KMS-11 (cell line): ENCODE data around the gene KANK3.
A peak's percentile ranks its signal among the peaks of the same experiment; 100 is the strongest.
"Not testable (repeated sequence)": the region's sequence is repeated elsewhere in the genome, so short reads cannot be mapped to it uniquely, and the experiment has no call there.

Experiments
- H2AFZ ChIP-seq: fragments of 200-600 bp; sonication (generic); 2 replicates; pipeline ENCODE4 v1.6.1; 2016; ENCODE audit warnings: antibody characterized with exemption, mixed run types, low read depth
- H3K27ac ChIP-seq: fragments of 200-600 bp; sonication (generic); 2 replicates; pipeline ENCODE4 v1.6.1; 2016; ENCODE audit warnings: mild to moderate bottlenecking, mixed run types
- H3K27me3 ChIP-seq: fragments of 200-600 bp; sonication (generic); 2 replicates; pipeline ENCODE4 v1.6.1; 2017; ENCODE audit warnings: mild to moderate bottlenecking, low read depth, mixed run types, moderate library complexity; ENCODE audit not compliant: insufficient read depth
- H3K36me3 ChIP-seq: fragments of 200-600 bp; sonication (generic); 2 replicates; pipeline ENCODE4 v1.6.1; 2017; ENCODE audit warnings: mild to moderate bottlenecking, mixed run types; ENCODE audit not compliant: insufficient read depth
- H3K4me1 ChIP-seq: fragments of 200-600 bp; sonication (generic); 2 replicates; pipeline ENCODE4 v1.6.1; 2016; ENCODE audit warnings: mild to moderate bottlenecking, low read depth, mixed run types; ENCODE audit not compliant: poor library complexity, severe bottlenecking
- H3K4me2 ChIP-seq: fragments of 200-600 bp; sonication (generic); 2 replicates; pipeline ENCODE4 v1.7.0; 2016; ENCODE audit warnings: mild to moderate bottlenecking, mixed run types
- H3K4me3 ChIP-seq: fragments of 200-600 bp; sonication (generic); IDR thresholded peaks from 2 replicates; pipeline ENCODE4 v1.6.1; 2017; ENCODE audit warnings: low read depth, low read length, mixed read lengths; ENCODE audit not compliant: insufficient read depth
- H3K79me2 ChIP-seq: fragments of 200-600 bp; sonication (generic); 2 replicates; pipeline ENCODE4 v1.6.1; 2016; ENCODE audit warnings: low read depth, mixed run types; ENCODE audit not compliant: insufficient read depth
- H3K9ac ChIP-seq: fragments of 200-600 bp; sonication (generic); 2 replicates; pipeline ENCODE4 v1.6.1; 2016; ENCODE audit warnings: mild to moderate bottlenecking, mixed run types
- H4K20me1 ChIP-seq: fragments of 200-600 bp; sonication (generic); 2 replicates; pipeline ENCODE4 v1.6.1; 2016; ENCODE audit warnings: mild to moderate bottlenecking, mixed run types; ENCODE audit not compliant: insufficient read depth
- TF ChIP-seq, protein P1 (sequence below): fragments of 200-600 bp; sonication (generic); conservative IDR thresholded peaks from 2 replicates; pipeline ENCODE4 v1.6.1; 2017; ENCODE audit warnings: low read depth, mild to moderate bottlenecking, antibody characterized with exemption, low read length, moderate library complexity, mixed read lengths

The KANK3 gene

DNA sequence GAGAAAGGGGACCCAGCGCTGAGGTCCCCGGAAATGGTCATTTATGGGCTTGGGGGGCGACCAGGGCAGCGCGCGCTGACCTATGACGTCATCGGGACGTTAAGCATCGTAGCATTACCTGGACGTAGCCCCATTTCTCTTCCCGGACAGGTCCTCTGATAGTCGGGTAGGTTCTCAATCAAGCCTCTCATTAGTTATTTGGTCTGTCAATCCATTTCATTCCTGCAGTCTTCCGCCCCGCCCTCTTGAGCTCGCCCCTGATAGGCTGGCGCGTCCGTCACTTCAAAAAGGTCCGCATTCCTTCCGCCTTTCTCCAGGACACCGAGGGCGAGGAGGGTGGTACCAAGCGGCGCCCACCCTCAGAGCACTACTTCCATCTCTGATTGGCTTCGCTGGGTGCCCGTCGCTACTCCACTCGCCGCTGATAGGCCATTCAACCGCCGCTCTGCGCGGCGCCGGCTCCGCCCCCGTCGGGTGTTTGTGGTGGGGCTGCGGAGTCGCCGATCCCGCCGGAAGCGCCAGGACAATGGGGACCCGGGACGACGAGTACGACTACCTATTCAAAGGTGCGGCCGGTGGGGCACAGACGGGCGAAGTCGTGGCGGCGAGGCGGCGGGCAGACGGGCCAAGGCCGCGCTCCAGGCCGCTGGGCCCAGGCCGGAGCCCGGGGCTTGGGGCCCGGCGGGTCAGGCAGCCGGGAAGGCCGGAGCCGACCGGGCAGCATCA is 47.0 kb upstream of the KANK3 start, which contains the start of gene RAB11B:
Gene RAB11B (plus strand): TSS at position 470 of the 726 bp plus-strand sequence. CDS start 57 bp downstream, at position 527.
- Histone ChIP-seq H3K36me3 (no peaks in the 10 kb centered on the region), H3K79me2 (peaks cover 11% of the 10 kb centered on the region; the same call in 1 of the 2 replicates), H3K4me1 (peaks cover 12% of the 10 kb centered on the region), H3K9ac (peak within 1 kb of the TSS; percentile 91), H3K27me3 (no peaks in the 10 kb centered on the region), H2AFZ (peak within 1 kb of the TSS; percentile 91), H3K4me2 (peak within 1 kb of the TSS; percentile 68), H4K20me1 (no peaks in the 10 kb centered on the region), H3K27ac (peak within 1 kb of the TSS; percentile 94), H3K4me3 (no peak within 1 kb of the TSS)
- TF ChIP-seq, protein P1, sequence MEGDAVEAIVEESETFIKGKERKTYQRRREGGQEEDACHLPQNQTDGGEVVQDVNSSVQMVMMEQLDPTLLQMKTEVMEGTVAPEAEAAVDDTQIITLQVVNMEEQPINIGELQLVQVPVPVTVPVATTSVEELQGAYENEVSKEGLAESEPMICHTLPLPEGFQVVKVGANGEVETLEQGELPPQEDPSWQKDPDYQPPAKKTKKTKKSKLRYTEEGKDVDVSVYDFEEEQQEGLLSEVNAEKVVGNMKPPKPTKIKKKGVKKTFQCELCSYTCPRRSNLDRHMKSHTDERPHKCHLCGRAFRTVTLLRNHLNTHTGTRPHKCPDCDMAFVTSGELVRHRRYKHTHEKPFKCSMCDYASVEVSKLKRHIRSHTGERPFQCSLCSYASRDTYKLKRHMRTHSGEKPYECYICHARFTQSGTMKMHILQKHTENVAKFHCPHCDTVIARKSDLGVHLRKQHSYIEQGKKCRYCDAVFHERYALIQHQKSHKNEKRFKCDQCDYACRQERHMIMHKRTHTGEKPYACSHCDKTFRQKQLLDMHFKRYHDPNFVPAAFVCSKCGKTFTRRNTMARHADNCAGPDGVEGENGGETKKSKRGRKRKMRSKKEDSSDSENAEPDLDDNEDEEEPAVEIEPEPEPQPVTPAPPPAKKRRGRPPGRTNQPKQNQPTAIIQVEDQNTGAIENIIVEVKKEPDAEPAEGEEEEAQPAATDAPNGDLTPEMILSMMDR = no peak

DNA sequence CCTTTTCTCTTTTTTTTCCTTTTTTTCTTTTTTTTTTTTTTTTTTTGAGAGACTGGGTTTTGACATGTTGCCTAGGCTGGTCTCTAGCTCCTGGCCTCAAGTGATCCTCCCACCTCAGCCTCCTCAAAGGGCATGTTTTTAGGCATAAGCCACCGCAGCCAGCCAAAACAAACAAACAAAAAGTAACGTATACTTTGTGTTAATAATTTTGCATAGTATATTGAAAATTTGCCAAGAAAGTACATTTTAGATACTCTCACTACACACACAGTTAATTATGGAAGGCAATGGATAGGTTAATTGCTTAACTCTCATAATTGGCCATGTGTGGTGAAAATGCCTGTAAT is 45.5 kb upstream of the KANK3 start:
- no peak overlapping the region for H3K27ac ChIP-seq
- no peak overlapping the region for H2AFZ ChIP-seq
- no peaks in the 10 kb centered on the region for H3K36me3 ChIP-seq
- H3K4me1 ChIP-seq = peaks cover 12% of the 10 kb centered on the region
- H3K9ac ChIP-seq = no peak overlapping the region
- no peaks in the 10 kb centered on the region for H4K20me1 ChIP-seq
- peaks cover 11% of the 10 kb centered on the region; the same call in 1 of the 2 replicates for H3K79me2 ChIP-seq
- H3K4me2 ChIP-seq = no peak overlapping the region
- no peaks in the 10 kb centered on the region for H3K27me3 ChIP-seq
- TF ChIP-seq, protein P1 = no peak
- no peak overlapping the region for H3K4me3 ChIP-seq

DNA sequence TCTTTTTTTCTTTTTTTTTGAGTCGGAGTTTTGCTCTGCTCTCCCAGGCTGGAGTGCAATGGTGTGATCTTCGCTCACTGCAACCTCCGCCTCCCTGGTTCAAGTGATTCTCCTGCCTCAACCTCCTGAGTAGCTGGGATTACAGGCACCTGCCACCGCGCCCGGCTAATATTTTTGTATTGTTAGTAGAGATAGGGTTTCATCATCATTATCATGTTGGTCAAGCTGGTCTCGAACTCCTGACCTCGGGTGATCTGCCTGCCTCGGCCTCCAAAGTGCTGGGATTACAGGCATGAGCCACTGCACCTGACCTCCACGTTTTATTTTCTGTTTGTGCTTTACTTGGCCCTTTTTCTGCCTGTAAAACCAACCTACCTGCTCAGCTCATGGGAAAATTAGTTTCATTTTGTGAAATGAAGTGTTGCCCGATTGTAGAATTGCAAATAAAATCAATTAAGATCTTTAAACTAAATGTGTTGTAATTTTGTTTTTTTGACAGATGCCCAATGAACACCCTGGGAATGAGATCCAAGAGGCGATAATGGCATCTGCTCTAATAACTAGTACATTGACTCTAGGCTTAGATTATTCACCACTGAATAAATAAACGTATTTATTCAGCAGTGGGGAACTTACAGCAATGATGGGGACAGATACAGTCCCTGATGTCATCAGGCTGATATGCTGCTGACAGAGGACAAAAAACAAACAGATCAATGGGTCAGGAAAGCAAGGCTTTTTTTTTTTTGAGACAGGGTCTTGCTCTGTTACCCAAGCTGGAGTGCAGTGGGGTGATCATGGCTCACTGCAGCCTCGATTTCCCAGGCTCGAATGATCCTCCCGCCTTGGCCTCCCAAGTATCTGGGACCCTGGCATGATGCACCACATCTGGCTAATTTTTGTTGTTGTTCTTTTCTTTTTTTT is 44.9 kb upstream of the KANK3 start:
- Histone ChIP-seq H3K27ac (no peak overlapping the region), H3K4me1 (peaks cover 12% of the 10 kb centered on the region), H3K9ac (no peak overlapping the region), H3K4me3 (no peak overlapping the region), H3K4me2 (no peak overlapping the region), H2AFZ (no peak overlapping the region), H3K36me3 (no peaks in the 10 kb centered on the region), H3K79me2 (peaks cover 8% of the 10 kb centered on the region; the same call in 1 of the 2 replicates), H3K27me3 (no peaks in the 10 kb centered on the region), H4K20me1 (no peaks in the 10 kb centered on the region)
- TF ChIP-seq, protein P1 = no peak

DNA sequence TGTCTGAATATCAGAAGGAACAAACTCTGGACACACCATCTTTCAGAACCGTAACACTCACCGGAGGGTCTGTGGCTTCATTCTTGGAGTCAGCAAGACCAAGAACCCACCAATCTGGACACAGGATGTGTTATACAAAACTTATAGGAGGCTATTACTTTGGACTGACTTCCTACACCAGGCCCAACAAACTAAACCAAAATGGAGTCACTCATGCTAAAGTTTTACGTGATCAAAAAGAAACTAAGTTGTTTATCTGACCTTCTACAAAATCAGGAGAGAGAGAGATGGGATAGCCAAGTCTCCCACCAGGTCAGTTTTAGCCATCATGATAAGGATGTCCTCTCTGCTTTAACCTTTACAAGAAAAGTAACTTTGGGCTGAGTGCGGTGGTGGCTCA is 43.9 kb upstream of the KANK3 start:
- Histone ChIP-seq H3K27me3 (no peaks in the 10 kb centered on the region), H3K27ac (no peak overlapping the region), H3K4me1 (peaks cover 12% of the 10 kb centered on the region), H4K20me1 (no peaks in the 10 kb centered on the region), H3K4me3 (no peak overlapping the region), H2AFZ (no peak overlapping the region), H3K9ac (no peak overlapping the region), H3K4me2 (no peak overlapping the region), H3K36me3 (no peaks in the 10 kb centered on the region), H3K79me2 (peaks cover 3% of the 10 kb centered on the region; the same call in 1 of the 2 replicates)
- TF ChIP-seq, protein P1 = no peak

DNA sequence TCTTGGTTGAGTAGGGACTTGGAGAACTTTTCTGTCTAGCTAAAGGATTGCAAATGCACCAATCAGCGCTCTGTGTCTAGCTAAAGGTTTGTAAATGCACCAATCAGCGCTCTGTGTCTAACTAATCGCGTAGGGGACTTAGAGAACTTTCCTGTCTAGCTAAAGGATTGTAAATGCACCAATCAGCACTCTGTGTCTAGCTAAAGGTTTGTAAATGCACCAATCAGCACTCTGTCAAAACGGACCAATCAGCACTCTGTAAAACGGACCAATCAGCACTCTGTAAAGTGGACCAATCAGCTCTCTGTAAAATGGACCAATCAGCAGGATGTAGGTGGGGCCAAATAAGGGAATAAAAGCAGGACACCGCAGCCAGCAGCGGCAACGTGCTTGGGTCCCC is 43.4 kb upstream of the KANK3 start:
- H3K4me3 ChIP-seq, H3K27me3 ChIP-seq, H3K79me2 ChIP-seq, H3K9ac ChIP-seq, H3K36me3 ChIP-seq, H4K20me1 ChIP-seq, H3K27ac ChIP-seq, H3K4me2 ChIP-seq, H2AFZ ChIP-seq: not testable (repeated sequence)
- H3K4me1 ChIP-seq = peaks cover 12% of the 10 kb centered on the region

DNA sequence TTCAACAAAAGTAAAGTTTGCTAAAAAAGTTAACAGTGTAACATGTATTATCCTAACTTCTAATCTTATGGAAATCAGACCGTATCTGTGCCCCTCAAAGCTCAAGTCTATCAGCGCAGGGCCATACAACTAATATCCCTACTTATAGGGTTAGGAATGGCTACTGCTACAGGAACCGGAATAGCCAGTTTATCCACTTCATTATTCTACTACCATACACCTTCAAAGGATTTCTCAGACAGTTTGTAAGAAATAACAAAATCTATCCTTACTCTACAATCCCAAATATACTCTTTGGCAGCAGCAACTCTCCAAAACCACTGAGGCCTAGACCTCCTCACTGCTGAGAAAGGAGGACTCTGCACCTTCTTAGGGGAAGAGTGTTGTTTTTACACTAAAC is 42.5 kb upstream of the KANK3 start:
- H3K36me3 ChIP-seq, H3K27ac ChIP-seq, H3K4me1 ChIP-seq, H3K4me3 ChIP-seq, H3K79me2 ChIP-seq, H3K9ac ChIP-seq, H4K20me1 ChIP-seq, H2AFZ ChIP-seq, H3K4me2 ChIP-seq, H3K27me3 ChIP-seq: not testable (repeated sequence)

DNA sequence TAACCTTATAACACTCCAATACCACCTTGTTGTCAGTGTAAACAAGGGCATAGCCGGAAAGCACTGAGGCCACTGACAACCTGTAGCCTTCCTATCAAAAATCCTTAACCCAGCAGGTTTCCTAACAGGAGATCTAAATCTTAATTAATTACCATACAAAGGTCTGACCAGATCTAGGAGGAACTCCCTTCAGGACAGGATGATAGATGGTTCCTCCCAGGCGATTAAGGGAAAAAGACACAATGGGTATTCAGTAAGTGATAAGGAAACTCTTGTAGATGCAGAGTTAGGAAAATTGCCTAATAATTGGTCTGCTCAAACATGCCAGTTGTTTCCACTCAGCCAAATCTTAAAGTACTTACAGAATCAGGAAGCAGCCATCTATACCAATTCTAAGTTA is 42.0 kb upstream of the KANK3 start:
- H4K20me1 ChIP-seq, H3K4me1 ChIP-seq, H3K27me3 ChIP-seq, H3K9ac ChIP-seq, H2AFZ ChIP-seq, H3K4me2 ChIP-seq, H3K4me3 ChIP-seq, H3K36me3 ChIP-seq, H3K27ac ChIP-seq, H3K79me2 ChIP-seq: not testable (repeated sequence)
